Measurements from ENCODE around the gene GALM.

DNA sequence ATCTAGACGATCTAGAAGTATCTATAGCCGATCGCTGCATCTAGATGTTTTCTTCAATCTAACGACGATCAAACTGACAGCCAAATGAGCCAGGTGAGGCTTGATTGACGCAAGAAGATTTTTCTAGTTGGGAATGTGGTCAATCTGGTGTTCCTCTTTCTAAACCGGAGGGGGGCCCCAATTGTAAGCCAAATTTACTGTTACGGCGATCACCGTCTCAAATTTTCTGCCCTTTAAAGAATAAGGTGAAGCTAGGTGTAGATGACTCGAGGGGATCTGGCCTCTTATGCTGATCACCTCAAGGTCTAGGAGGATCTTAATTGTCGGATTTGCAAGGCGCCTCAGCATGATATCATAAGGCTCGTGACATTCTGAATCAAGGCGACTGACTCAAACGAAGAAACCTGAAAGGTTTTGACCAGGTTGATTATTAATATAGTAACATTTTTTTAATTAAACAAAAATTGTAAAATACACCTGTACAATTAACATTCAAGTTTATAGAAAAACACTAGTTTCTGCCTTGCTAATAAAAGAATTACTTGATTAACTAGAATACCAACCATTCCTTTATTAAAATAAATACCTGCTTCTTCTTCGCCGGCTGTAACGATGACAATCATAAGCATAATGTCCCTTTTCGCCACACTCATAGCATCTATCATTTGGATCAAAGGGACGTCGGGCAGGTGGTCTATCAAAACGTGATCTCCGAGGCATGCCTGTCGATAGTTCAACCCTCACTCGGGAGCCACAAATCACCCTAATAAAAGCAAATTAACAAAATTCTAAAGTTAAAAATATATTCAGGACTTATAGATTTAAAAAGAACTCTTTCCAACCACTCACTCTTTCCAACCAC lies 83.3 kb downstream of the GALM start:
- TF ChIP-seq ZNF501 (tag by site-specific recombination; IDR thresholded peaks at IDR 0.05) = no peak
- TF ChIP-seq, protein P1, sequence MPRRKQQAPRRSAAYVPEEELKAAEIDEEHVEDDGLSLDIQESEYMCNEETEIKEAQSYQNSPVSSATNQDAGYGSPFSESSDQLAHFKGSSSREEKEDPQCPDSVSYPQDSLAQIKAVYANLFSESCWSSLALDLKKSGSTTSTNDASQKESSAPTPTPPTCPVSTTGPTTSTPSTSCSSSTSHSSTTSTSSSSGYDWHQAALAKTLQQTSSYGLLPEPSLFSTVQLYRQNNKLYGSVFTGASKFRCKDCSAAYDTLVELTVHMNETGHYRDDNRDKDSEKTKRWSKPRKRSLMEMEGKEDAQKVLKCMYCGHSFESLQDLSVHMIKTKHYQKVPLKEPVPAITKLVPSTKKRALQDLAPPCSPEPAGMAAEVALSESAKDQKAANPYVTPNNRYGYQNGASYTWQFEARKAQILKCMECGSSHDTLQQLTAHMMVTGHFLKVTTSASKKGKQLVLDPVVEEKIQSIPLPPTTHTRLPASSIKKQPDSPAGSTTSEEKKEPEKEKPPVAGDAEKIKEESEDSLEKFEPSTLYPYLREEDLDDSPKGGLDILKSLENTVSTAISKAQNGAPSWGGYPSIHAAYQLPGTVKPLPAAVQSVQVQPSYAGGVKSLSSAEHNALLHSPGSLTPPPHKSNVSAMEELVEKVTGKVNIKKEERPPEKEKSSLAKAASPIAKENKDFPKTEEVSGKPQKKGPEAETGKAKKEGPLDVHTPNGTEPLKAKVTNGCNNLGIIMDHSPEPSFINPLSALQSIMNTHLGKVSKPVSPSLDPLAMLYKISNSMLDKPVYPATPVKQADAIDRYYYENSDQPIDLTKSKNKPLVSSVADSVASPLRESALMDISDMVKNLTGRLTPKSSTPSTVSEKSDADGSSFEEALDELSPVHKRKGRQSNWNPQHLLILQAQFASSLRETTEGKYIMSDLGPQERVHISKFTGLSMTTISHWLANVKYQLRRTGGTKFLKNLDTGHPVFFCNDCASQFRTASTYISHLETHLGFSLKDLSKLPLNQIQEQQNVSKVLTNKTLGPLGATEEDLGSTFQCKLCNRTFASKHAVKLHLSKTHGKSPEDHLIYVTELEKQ (tag by site-specific recombination; IDR thresholded peaks at IDR 0.05; ENCODE audit: borderline replicate concordance) = no peak
- TF ChIP-seq ZBTB20 (tag by site-specific recombination; IDR thresholded peaks at IDR 0.05) = no peak
- no peak for TF ChIP-seq ZNF121 (tag by site-specific recombination; IDR thresholded peaks at IDR 0.05)
- no peak for TF ChIP-seq ZFP69B (tag by site-specific recombination; IDR thresholded peaks at IDR 0.05)
- TF ChIP-seq, protein P2, sequence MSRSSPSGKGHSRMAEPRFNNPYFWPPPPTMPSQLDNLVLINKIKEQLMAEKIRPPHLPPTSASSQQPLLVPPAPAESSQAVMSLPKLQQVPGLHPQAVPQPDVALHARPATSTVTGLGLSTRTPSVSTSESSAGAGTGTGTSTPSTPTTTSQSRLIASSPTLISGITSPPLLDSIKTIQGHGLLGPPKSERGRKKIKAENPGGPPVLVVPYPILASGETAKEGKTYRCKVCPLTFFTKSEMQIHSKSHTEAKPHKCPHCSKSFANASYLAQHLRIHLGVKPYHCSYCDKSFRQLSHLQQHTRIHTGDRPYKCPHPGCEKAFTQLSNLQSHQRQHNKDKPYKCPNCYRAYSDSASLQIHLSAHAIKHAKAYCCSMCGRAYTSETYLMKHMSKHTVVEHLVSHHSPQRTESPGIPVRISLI (tag by site-specific recombination; IDR thresholded peaks at IDR 0.05) = no peak
- TF ChIP-seq, protein P3, sequence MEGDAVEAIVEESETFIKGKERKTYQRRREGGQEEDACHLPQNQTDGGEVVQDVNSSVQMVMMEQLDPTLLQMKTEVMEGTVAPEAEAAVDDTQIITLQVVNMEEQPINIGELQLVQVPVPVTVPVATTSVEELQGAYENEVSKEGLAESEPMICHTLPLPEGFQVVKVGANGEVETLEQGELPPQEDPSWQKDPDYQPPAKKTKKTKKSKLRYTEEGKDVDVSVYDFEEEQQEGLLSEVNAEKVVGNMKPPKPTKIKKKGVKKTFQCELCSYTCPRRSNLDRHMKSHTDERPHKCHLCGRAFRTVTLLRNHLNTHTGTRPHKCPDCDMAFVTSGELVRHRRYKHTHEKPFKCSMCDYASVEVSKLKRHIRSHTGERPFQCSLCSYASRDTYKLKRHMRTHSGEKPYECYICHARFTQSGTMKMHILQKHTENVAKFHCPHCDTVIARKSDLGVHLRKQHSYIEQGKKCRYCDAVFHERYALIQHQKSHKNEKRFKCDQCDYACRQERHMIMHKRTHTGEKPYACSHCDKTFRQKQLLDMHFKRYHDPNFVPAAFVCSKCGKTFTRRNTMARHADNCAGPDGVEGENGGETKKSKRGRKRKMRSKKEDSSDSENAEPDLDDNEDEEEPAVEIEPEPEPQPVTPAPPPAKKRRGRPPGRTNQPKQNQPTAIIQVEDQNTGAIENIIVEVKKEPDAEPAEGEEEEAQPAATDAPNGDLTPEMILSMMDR (tag by site-specific recombination; IDR thresholded peaks at IDR 0.05) = no peak
- no peak for TF ChIP-seq ZNF571 (tag by site-specific recombination; IDR thresholded peaks at IDR 0.05)
- TF ChIP-seq SP3 (tag by site-specific recombination; IDR thresholded peaks at IDR 0.05) = no peak
- no peak for TF ChIP-seq SP7 (tag by site-specific recombination; IDR thresholded peaks at IDR 0.05)
- no peak for TF ChIP-seq ZNF274 (IDR thresholded peaks at IDR 0.05; ENCODE audit: low read length)
- TF ChIP-seq ZNF274 (tag by site-specific recombination; IDR thresholded peaks at IDR 0.05; ENCODE audit: borderline replicate concordance) = no peak
